Measurements from ENCODE around the gene NMNAT3.

The NMNAT3 gene

DNA sequence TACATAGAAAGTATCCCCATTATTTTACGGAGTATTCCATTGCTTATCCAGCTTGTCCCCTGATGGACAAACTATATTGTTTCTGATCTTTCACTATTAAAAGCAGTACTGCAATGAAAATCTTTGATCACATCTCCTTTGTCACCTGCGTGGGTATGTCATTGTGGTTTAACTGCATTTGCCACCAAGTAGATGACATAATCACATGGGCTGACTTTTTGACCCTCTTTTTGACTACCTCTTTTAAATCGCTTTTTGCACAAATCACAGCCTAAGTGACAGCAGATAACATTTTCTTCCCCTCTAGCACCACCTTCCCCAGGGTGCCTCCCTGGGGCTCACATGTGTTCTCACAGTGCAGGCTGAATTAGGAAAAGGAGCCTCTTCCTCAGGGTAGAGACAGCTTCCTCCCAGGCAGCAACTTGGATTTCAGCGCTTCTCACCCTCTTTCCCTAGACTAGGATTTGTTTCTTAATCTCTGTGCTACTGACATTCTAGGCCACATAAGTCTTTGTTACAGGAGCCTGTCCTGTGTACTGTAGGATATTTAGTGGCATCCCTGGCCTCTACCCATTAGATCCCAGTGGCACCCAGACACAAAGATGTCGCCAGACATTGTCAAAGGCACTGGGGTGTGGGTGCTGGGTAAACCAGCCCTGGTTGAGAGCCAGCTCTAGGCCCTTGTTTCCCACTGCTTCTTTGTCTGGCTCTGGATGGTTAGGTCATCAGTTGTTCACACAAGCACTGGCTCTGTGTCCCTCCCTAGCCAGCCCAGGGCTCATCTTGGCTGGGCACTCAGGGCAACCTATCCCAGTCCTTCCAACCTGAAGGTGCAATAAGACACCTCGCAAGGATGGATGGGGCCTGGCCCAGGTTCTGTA, 136.9 kb downstream of the NMNAT3 start:
- no peak for DNase-seq (ENCODE audit: low spot score)

DNA sequence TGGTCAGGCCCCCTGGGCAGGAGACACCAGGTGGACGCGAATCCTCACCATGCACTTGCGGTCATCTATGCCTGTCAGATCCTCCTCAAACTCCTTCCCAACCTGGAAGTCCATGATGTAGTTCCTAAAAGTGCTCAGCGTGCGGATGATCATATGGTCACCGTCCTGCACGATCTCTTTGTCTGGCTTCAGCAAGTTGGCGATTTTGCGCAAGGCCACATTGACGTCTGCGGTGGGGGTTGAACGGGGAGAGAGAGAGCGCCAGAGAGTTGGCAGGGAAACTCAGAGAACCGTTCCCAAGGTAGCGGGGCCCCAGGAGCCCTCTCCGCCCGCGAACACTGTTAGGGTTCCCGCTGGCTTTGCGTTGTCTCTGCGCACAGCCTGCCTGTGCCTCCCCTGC, 139.0 kb downstream of the NMNAT3 start:
- no peak for DNase-seq (ENCODE audit: low spot score)

DNA sequence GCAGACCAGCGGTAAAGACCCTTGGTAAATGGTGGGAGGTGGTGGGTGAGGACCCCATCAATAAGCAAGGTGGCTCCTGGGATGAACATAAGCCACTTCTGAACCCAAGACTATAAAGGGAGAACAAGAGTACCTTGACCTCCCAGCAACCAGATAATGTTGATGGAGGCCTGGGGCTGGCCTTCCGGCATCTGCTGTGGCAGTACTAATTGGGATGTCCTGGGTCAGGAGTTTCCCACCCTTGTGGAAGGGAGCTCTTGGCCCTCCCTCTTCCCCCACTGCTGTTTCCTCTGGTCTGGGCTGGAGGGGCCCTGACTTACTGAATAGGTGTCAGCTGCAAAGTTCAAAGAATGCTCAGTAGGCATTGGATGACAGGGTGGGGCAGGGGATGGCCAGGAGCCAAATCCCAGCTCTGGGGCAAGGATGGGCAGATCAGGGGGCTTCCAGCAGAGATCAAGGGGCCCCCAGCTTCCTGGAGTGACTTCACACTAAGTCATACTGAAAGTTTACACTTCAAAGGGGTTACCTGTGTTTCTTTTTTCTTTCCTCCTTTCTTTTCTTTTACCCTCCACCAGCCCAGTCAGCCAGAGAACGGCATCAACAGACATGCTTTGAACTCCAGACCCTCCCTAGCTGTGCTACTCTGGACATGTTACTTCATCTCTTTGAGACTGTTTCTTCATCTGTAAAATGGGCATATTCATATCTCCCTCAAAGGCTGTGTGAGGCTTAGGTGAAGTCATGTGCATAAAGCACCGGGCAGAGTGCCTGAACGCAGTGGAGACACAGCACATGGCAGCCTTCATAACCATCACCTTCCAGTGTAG, 139.8 kb downstream of the NMNAT3 start:
- no peak for DNase-seq (ENCODE audit: low spot score)

DNA sequence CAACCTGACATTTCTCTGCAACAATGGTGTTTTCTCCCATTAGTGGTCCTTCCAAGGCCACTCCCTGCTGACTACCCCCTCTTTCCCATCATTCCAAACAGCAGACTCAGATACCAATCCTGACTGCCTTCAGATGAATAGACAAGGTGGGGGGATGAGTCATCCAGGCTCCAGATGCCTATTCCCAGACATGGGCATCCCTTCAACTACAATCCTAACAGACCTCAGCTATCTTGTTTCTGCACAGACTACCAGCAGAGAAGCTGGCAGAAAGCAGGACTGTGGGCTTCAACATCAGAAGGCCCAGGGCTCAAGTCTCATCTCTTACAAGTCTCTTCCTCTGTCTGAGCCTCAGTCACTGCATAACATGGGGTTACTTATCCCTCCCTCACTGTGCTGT, 140.4 kb downstream of the NMNAT3 start:
- no peak for DNase-seq (ENCODE audit: low spot score)

DNA sequence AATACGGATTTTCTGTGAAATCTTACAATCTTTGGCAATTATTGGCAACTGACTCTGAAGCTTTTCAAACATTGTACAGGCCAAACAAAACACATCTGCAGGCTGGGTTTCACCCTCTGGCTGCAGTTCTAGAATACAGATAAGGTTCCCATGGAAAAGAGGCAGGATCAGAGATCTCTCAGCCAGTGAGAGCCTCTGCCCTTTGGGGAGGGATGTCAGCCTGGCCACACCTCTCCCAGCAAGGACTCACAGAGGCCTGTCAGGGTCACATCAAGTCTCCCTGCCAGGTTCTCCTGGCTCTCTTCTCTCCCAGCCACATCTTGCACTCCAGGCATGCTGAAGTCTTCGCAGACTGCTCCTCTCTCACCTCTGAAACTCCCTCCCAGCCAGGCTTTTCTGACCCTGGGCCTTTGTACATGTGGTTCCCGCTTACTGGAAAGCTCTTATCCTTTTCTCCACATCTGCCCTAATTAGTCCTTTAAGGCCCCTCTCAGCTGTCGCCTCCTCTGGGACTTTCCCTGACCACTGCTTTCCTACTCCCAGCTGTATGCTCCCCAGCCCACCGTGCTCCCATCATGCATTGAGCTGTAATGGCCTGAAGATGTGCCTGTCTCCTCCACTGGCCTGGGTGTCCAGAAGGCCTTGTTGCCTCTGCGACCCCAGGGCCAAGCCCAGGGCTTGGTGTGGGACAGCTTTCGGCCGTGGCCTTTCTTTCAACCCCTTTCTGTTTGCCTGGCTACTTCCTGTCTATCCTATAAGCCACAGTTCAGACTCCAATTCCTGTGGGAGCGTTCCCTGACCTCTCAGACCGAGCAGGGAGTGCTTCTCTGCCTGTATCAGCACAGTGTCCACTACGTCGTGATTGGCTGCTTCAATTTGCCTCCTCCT, 142.5 kb downstream of the NMNAT3 start:
- no peak for DNase-seq (ENCODE audit: low spot score)

DNA sequence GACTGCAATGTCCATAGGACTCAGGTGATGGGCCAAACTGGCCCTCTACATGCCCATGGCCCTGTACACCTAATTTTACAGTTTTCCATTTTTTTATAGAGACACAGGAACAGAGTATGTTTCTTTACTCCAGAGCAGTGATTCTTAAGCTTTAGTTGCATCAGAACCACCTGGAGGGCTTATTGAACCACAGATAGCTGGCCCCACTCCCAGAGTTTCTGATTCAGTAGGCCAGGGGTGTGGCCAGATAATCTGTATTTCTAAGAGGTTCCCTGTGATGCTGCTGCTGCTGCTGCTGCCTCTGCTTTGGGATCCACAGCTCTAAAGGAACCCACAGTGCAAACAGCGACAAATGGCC, 143.3 kb downstream of the NMNAT3 start:
- DNase-seq (ENCODE audit: low spot score), result no peak

DNA sequence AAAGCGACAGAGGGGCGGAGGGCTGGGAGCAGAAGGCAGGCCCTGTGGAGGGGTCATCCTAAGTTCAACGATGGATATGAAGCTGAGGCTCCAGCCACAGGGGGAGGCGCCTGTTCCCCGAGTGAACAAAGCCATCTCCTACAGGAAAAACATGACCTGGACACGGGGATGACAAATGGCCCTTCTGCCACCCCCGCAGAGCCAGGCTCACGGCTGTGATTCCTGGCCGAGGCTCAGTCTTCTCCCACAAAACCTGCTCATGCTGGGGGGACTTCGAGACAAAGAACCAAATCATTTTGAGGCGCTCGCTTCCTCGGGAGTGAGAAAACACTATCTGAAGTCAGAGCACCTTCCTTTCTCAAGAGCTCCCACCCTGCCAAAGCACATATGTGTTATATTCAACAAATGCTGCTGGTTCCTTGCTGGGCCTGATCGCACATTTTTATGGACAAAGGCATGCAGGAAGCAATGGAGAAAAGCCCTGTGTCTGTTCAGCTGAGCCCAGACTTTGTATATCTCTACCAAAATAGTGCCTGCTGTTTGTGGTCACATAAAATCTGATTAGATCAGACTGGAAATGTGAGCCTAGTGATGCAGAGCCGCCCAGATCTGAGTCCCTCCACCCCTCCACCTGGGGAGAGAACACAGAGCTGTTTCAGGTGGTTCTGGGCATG, 143.9 kb downstream of the NMNAT3 start:
- DNase-seq (ENCODE audit: low spot score), result peak; percentile 66

DNA sequence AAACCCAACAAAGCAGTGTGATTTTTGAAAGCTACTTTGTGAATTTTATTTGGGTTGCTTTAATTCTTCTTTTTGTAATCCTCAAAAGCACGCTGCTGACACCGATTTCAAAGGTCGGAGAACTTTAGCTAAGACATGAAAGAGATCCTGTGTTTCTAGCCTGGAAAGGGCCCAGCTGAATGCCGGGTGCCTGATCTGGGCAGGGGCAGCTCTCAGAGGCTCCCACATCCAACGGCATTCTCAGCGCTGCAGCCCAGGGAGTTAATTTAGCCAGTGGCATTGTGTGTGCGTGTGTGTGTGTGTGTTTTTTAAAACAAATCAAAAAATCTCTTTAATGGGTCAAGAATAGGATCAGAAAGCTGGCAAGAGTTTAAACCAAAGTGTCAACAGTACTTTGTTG, 144.8 kb downstream of the NMNAT3 start:
- no peak for DNase-seq (ENCODE audit: low spot score)

DNA sequence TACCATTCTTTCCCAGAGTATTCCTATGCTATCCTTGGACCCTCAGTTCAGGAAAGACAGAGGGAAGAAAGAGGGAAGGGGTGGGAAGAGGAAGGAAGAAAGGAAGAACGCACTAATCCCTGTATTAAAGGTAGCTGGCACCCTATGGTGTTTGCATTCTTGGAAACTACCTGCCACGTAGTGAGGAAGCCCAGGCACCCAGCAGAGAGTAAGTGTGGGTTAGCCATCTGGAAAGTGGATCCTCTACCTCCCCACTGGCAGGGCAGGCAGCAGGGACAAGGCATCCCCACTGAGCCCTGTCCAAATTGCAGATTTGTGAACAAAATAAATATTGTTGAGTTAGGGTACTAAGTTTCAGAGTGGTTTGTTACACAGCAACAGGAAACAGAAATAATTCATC, 147.1 kb downstream of the NMNAT3 start:
- DNase-seq (ENCODE audit: low spot score), result no peak

DNA sequence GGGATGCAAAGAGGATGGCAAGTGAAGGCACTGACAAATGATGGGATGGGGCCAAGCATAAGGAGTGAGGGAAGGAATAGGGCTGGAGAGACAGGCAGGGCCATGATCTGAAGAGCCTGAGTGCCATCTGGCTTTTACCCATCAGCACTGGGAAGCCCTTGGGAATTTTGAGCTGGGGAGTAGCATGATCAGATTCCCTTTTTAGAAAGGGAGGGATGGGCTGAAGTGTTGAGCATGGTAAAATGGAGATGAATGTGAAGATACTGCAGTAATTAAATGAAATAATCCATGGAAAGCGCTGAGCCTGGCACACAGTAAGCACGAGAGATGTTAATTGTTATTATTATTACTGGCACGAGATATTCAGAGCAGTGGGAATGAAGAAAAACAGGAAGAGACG, 148.1 kb downstream of the NMNAT3 start:
- DNase-seq (ENCODE audit: low spot score), result no peak

DNA sequence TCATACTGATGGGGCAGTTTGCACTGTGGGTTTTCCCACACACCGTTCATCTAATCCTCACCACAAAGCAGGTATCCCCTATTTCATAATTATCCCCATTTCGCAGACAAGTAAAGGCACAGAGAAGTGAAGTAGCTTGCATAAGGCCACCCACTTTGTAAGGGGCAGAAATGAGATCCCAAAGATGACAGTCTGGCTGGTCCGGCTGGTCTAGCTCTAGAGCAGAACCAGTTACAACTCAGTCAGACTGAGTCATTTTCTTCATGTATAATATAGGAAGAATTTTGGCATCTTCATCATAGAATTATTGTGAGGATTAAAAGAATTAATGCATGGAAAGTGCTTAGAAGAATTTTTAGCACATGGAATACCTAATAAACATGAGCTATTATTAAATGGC, 148.8 kb downstream of the NMNAT3 start:
- DNase-seq (ENCODE audit: low spot score), result no peak

DNA sequence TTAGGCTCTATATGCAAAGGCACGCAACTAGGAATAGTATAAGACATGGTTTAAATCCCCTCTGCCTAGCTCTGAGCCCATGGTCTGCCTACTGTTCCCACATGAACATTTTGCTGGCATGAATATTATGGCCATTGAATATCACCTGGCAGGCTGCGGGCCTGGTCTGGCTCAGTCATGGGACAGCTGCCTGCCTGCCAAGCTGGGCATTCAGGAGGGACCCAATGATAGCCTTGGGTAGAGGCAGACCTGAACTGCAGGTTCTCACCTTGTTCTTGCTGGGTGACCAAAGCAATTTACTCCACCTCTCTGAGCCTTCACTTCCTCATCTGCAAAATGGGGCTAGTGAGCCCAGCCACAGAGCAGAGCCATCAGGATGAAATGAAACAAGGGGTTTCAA, 149.5 kb downstream of the NMNAT3 start:
- DNase-seq (ENCODE audit: low spot score), result no peak

DNA sequence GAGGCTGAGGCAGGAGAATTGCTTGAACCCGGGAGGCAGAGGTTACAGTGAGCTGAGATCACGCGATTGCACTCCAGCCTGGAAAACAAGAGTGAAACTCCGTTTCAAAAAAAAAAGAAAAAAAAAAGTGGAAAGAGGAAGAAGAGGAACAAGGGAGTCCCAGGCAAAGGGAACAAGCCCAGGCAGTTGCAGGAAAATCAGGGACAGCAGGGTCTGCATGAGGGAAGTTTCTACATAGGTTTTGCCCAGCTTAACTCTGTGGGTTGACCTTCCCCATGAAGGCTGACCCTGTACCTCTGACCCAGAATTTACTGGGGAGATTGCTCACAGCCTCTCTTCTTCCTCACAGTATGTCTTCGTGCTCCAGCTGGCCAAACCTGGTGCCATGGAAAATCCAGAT, 150.5 kb downstream of the NMNAT3 start:
- DNase-seq (ENCODE audit: low spot score), result no peak

DNA sequence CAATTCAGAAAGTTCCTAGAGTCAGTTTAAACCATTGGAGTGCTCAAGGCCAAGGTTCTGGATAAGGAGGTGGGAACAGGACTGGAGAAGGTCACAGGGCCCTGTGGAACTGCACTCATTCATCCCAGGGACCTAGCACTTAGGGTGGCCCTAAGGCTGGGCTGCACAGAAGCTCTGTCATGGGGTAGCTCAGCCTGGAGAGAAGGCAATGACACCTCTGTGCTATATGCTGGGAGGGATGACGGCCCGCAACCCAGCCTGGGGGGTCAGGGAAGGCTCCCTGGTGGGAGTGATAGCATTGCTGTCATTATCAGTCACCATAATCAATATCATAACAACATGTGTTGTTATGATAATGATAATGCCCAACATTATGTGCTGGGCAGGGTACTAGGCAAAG, 151.6 kb downstream of the NMNAT3 start:
- DNase-seq (ENCODE audit: low spot score), result no peak

DNA sequence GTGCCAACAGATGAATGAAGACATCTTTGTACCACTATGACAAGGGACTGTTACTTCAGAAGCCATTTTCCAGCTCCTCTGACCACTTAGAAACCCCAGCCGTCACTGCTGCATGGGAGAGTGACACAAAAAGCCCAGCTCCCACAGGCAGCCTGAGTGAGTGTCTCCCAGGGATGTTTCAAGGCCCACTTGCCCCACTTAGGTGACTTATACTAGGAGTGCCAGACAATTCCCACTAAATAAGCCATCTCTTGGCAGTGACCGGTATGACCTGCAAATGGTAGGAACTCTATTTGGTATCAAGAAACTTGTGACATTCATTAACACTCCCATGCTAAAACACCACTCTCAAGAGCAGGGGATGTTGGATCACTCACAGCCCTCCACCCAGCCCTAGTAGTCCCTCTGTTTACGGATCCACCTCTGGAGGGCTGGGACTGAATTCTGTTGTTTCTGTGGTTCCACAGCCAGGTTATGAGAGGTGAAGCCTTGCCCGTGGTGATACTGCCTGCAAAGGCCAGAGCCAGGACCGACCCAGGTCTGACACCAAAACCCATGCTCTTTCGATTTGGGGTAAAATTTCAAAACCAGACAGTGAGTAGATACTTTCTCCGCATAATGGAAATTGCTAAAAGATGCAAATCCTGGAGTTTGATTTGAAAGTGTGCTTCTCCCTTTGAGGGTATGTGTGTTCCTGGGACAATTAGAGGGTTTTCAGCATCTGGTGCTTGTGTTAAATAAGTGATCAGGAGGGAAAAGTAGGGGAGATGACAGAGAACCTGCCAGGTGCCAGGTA, 152.7 kb downstream of the NMNAT3 start:
- DNase-seq (ENCODE audit: low spot score), result no peak

DNA sequence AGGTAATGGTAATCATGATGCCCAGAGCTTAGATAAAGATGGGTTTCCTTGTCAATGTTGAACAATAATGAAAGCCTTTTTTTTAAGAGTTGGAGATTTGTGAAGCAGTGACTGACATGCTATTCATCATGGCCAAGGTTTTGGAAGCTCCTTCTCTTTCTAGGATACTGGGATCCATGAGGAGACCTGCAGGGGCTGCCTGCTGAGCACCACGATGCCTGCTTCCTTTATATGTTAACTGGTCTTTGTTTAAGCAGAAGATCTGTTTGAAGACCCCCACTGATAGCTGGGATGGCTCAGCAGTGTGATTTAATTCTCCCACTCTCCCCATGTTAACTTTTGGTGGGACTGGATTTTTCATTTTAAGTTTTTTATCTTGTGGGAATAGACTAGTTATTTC, 154.1 kb downstream of the NMNAT3 start:
- no peak for DNase-seq (ENCODE audit: low spot score)

DNA sequence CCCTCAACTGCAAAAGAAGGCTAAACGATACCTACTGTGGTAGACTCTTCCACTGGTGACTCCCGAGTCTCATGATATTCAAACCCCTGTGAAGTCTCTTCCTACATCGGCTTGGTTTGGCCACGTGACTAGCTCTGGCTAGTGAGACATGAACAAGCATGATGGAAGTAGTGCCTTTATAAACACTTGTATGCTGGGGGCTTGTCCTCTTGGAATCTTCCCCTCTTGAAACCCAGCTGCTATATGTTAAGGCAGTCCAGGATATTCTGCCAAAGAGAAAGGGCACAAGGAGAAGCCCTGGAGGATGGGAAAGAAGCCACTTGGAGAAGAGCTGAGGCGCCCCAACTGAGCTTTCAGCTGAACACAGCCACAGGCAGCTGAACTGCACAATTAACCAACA, 154.6 kb downstream of the NMNAT3 start:
- DNase-seq (ENCODE audit: low spot score), result no peak

DNA sequence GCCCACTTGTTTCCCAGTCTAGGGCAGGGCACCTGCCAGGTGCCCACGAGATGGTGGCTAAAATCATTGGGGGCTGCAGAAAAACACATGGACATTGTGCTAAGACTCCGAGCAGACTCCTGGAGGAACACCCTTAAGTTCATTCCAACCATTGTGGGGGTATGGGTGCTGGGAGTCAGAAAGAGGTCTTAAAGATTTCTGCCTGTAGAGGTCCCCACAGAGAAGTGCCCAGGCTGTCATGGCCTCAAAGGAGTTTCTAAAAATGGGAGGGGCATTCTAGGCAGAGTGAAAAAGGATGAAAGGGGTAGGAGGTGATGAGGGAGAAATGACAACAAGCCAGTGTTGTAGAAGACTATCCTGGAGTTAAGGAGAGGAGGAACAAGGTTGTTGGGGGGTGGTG, 155.4 kb downstream of the NMNAT3 start:
- no peak for DNase-seq (ENCODE audit: low spot score)

DNA sequence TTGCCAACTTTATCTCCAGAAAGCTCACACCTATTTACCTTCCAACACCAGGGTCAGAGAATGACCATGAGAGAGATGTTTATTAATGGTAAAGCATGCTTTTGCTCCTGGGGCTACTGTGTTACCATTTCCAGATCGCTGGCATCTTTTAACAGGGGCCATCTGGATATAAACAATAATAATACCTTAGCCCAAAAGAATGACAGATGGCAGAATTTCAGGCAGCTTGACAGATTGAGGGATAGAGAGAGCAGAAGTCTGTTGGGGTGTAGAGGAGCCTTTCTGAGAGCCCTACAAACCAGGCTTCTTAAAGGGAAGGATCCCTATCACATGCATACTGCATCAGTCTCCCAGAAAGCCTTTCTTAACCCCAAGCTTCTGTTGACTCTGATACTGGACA, 156.0 kb downstream of the NMNAT3 start:
- peak; percentile 67 for DNase-seq (ENCODE audit: low spot score)

DNA sequence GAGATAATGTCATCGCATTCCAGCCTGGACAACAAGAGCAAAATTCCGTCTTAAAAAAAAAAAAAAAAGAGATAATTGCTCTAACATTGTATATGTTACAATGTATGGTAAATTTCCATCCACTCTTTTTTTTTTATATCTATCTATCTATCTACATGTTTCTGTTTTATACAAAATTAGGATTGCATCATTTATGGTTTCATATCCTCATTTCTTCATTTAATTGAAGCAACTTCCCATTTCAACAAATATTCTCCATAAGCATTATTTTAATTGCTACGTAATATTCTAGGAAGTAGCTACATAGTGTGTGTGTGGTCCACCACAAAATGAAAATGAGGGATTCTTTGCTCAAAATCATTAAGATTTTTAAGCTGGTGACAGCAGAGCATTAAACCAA, 156.6 kb downstream of the NMNAT3 start:
- no peak for DNase-seq (ENCODE audit: low spot score)

Measured in cerebellar cortex (tissue), 1 donor.